HG02884 (cell line): ENCODE results near the gene F12.
A peak's percentile ranks its signal among the peaks of the same experiment; 100 is the strongest.
"Not testable (repeated sequence)": the region's sequence is repeated elsewhere in the genome, so short reads cannot be mapped to it uniquely, and the experiment has no call there.

Experiments used
- ATAC-seq: cut with Tn5 transposase; IDR thresholded peaks from one replicate; pipeline ENCODE4 v1.9.1; 2021; ENCODE audit warnings: mild to moderate bottlenecking, moderate library complexity; ENCODE audit not compliant: unreplicated experiment

Gene F12

GRCh38 chr5:177432839-177433657 lies 23.7 kb upstream of the F12 start:
- no peak for ATAC-seq

DNA sequence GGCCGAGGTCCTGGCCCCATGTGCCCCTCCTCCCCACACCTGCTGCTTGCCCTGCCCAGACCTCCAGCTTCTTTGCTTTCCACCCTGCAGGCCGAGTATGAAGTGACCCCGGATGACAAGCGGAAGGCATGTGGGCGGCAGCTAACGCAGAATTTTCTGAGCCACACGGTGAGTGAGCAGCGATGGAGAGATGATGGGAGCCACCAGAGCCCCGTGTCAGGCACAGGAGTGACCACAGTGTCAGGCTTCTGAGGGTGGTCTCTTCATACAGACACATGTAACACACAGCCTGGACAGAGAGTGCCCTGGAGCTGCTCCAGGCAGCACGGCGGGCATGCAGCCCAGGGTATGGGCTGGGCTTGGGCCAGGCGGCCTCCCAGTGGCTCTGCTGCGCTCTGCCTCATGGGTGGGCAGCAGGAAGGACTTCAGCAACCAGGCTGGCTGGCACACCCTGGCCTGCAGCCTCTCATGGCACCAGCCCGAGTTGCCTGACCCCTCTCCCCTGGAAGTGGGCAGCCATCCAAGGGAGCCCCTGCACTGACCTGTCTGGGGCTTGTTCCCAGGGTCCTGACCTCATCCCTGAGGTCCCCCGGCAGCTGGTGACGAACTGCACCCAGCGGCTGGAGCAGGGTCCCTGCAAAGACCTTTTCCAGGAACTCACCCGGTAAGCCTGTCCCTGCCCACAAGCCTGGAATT lies 22.9 kb upstream of the F12 start:
- no peak for ATAC-seq

GRCh38 chr5:177431317-177432142 lies 22.2 kb upstream of the F12 start:
- peak; percentile 43 for ATAC-seq

DNA sequence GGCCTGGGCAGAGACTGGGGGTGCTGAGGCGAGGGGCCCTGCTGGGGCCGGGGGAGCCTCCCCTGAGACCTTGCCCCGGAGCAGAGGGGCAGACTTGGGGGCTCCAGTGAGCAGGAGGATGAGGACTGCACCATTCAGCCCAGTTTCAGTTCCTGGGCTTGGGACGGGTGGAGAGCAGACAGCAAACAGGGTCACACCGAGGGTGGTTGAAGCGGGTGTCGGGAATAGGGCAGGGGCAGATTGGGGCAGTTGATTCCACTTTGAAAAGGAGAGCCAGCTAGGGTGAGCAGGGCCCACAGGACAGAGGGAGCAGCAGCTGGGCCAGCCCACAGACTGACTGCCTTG lies 21.6 kb upstream of the F12 start:
- no peak for ATAC-seq

DNA sequence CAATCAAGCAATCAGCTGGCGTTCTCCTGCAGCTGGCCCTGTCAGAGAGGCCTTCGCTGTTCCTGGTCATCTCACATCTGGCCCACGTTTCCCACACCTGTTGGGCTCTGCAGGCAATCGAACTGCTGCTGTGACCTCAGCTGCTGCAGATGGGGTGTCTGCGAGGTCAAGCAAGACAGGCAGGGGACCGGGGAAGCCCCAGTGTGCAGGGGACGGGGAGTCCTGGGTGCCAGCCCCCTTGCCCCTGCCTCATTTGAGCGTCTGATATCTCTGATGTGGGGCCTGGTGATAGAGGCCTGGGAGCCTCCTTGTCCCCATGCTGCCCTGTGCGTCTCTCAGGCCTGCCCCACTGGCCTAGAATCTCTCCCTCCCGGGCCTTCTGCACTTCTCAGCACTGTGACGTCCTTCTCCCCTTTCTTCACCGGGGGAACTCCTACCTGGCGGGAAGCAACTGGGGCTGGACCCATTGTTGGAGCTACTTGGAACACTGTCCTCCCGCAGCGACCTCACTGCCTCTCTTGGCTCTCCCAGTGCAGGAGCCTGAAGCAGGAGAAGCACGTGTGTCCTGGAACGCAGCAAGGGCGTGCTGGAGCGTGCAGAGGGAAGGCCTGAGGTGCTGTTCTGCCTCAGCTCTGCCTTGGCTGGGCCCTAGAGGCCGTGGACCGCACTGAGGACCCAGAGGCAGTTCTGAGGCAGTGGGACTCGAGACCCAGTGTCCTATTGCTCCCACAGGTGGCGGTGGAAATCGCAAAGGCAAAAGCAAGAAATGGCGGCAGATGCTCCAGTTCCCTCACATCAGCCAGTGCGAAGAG lies 21.0 kb upstream of the F12 start:
- ATAC-seq: no peak

DNA sequence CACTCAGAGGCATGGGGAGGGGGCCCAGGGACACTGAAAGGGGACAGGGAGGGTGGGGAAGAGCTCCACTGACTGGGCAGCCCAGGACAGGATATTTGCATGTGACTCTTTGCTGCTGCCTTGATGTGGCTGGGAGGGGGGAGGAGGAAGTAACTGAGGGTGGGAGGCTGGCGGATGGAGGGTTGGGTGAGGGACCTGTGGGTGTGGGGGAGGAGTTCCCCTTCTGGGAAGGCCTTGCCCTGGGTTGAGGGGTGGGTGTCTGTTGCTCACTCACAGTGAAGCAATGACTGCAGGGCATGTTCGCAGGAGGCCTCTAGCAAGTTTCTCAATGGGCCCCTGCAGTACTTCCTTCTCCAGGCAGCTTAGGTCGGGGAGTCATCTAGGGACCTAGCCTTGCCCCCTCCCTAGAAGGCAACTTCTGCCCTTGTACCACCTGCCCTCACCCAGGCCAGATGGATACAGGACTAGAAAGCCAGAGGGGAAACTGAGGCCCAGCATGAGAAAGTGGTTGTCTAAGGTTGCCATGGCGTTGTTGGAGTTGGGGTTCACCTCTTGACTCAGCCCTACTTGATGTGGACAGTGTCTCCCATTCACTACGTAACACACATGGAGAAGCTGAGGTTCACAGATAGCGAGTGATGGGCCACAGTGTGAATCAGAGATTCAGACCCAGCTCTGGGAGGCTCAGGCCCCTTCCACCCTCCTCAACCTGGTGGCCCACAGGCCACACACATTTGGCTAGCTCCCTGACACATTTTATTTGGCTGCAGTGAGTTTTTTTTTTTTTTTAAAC lies 20.1 kb upstream of the F12 start:
- ATAC-seq: no peak

DNA sequence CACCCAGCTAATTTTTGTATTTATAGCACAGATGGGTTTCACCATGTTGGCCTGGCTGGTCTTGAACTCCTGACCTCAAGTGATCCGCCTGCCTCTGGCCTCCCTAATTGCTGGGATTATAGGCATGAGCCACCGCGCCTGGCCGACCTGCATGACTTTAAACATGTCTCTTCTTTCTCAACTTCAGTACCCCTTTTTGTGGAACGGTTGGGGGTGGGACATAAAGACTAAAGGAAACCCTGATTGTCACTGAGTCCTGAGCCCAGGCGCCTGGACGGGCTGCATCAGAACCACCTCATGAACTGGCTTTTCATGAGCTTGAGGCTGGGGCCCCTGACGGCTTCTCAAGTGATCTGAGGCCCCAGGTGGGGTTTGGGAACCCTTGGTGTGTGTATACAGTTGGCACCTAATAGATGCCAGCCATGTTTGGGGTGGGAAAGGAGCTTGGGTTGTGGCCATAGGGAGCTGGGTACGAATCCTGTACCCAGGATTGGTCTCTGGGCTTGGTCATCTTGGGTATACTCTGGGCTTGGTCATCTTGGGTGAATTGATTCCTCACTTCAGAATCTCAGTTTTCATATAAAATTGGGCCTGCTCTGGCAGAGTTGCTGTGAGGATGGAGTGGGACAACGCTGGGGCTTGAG lies 19.3 kb upstream of the F12 start:
- no peak for ATAC-seq

GRCh38 chr5:177427919-177428573 lies 18.7 kb upstream of the F12 start:
- no peak for ATAC-seq

DNA sequence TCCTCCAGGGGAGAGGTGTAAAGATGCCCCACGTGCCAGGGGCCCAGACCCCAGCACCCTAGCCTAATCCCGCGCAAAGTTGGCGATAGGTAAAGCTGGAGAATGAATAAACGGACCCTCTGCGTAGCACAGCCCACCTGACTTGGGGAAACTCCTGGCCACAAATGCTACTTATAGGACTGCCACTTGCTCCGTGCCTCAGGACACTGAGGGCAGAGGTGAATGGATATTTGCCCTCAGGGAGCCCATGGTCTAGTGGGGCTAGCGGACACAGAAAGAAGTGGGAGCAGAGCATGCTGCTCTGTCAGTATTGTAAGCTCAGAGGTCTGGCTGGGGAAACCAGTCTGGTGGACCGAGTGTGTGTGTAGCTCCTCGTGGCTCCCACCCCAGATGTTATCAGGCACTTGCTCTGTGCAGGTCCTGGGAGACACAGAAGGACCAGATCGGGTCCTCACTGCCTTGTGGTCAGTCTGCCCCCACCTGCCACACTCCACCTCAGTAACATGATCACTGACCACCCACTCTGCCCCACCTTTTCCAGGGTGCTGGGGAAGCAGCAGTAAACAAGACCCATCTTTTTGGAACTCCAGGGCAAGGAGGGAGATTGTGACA lies 18.0 kb upstream of the F12 start:
- ATAC-seq: no peak

- ATAC-seq: peak; percentile 7
Measured at GRCh38 chr5:177426566-177427210, 17.3 kb upstream of the F12 start, which contains the start of gene GRK6. Gene GRK6, plus strand, starts transcription at chr5:177426676. Its CDS starts 170 bp downstream, at chr5:177426846.

DNA sequence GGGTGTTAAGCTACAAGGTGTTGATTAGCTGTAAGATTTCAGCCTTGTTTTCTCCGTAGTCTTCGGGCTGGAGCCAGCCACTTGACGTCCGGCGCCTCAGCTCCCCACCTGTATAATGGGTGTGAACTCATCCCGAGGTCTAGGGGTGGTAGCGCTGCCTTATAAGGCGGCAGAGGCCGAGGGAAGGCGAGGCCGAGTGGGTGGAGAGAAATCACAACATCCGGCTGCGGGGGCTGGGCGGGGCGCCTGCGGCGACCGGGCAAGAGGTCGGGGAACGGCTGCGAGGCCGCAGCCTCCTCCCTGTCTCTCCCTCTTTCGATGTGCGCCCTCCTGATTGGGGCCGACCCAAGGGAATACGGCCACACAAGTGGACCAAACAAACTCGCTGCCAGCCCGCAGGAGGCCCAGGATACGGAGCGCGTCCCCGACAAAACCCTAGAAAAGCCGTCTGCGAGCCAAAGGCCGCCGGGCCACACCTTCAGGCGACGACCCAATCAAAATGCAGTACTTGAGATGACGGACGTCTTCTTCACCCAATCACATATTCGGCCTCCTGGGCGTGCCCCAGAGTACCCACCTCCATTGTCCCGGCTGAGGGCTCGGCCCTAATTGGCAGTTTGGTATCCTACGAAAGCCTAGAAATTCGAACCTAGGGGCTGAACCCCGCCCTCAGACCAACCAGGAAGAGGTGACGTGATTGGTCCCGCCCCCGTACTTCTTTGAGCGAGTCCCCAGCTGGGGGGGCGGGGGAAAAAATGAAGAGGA lies 16.6 kb upstream of the F12 start:
- ATAC-seq: peak; percentile 74

DNA sequence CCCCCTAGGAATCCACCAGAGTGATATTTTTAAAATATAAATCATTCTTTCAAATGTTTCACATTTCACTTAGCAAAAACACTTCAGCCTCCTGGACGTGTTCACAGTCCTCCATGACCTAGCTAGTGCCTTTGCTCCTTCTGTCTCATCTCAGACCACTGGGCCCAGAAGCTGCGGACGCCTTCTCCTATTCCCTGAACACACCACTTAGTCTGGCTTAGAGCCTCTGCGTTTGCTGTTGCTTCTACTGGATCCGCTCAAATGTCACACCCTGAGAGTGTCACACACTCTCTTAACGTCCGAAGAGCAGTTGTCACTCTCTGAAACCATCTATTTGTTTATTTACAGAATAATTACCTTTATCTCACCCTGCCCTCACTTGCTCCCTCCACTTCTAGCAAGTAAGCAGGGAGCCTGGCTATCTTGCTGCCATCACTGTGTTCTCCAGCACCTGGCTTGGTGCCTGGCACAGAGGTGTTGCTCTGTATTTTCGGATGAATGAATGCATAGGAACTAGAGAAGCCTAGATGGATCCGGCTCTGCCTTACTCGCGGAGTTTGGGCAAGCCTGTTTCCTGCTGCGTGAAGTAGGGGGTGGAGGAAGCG lies 15.9 kb upstream of the F12 start:
- ATAC-seq: no peak

GRCh38 chr5:177423671-177424070 lies 14.3 kb upstream of the F12 start:
- no peak for ATAC-seq

GRCh38 chr5:177421062-177421798 lies 11.9 kb upstream of the F12 start:
- ATAC-seq: no peak

DNA sequence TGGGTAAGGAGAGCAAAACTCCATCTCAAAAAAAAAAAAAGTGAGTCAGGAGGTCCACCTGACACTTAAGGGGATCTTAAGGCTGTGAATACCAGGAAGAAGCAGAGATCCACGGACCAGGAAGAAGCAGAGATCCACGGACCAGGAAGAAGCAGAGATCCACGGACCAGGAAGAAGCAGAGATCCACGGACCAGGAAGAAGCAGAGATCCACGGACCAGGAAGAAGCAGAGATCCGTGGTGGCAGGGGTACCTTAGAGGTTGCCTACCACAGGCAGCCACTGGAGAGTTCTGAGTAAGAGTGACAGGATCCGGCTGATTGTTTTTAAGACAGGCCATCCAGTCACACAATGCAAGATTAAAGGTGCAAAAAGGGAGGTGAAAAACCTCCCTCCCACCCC lies 11.1 kb upstream of the F12 start:
- not testable (repeated sequence) for ATAC-seq

DNA sequence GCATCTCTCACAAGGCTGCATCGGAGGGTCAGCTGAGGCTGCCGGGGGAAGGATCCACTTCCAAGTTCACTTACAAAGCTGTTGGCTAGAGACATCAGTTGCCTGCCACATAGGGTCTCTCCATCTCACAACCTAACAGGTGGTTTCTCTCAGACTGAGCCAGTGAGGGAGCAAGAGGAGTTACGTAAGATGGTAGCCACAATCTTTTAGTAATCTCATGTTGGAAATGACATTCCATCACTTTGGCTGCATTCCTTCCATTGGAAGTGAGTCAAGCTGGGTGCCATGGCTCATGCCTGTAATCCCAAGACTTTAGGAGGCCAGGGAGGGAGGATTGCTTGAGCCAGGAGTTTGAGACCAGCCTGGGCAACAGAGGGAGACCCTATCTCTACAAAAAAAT lies 9.7 kb upstream of the F12 start:
- ATAC-seq: no peak
